Muscle layer of colon (tissue), 2 donors: ENCODE results near the gene PHAF1.

Experiments
- H3K27ac ChIP-seq: one replicate; pipeline ENCODE4 v1.7.0; 2013; ENCODE audit warnings: low read depth, mild to moderate bottlenecking, low read length, moderate library complexity
- H3K27me3 ChIP-seq, 2 donors: one replicate each; pipeline ENCODE4 v1.7.0; 2013; ENCODE audit warnings: low read length in 2 of 2, mild to moderate bottlenecking in 2 of 2; ENCODE audit not compliant: insufficient read depth in 2 of 2, control insufficient read depth in 1 of 2
- H3K36me3 ChIP-seq: one replicate; pipeline ENCODE4 v1.7.0; 2013; ENCODE audit warnings: mild to moderate bottlenecking, low read length; ENCODE audit not compliant: insufficient read depth
- H3K4me1 ChIP-seq: one replicate; pipeline ENCODE4 v1.7.0; 2013; ENCODE audit warnings: mild to moderate bottlenecking, low read length; ENCODE audit not compliant: insufficient read depth
- H3K4me3 ChIP-seq, 2 donors: one replicate each; pipeline ENCODE4 v1.7.0; 2013; ENCODE audit warnings: low read length in 2 of 2, low read depth in 1 of 2, mild to moderate bottlenecking in 1 of 2, moderate library complexity in 1 of 2
- H3K9ac ChIP-seq: one replicate; pipeline ENCODE4 v1.7.0; 2013; ENCODE audit warnings: low read length
- H3K9me3 ChIP-seq: one replicate; pipeline ENCODE4 v1.7.0; 2013; ENCODE audit warnings: mild to moderate bottlenecking, low read length
- donor health status: abdominal sarcoma.
- donor health status: Adenocarcinoma of cecum.

The PHAF1 gene

GRCh38 chr16:67157892-67158635, 48.3 kb downstream of the PHAF1 start:
- Histone ChIP-seq H3K27me3 (peaks cover 18 to 38% of the 10 kb centered on the region in 2 donors), H3K27ac (no peak overlapping the region), H3K4me3 (no peak overlapping the region), H3K9me3 (no peaks in the 10 kb centered on the region), H3K9ac (no peak overlapping the region), H3K4me1 (peaks cover 26% of the 10 kb centered on the region), H3K36me3 (no peaks in the 10 kb centered on the region)

- Histone ChIP-seq H3K36me3 (no peaks in the 10 kb centered on the region), H3K27ac (peak overlapping the region; percentile 75), H3K4me3 (peak overlapping the region; percentile 72 to 82), H3K27me3 (peaks cover 19 to 46% of the 10 kb centered on the region in 2 donors), H3K9ac (no peak overlapping the region), H3K4me1 (peaks cover 33% of the 10 kb centered on the region), H3K9me3 (no peaks in the 10 kb centered on the region)
Measured at GRCh38 chr16:67158637-67159600, 49.2 kb downstream of the PHAF1 start.

GRCh38 chr16:67161595-67162058, 51.9 kb downstream of the PHAF1 start:
- Histone ChIP-seq H3K9me3 (no peaks in the 10 kb centered on the region), H3K36me3 (no peaks in the 10 kb centered on the region), H3K4me3 (peak overlapping the region in 1 of 2 donors; percentile 82), H3K4me1 (peaks cover 40% of the 10 kb centered on the region), H3K27me3 (peaks cover 19 to 56% of the 10 kb centered on the region in 2 donors), H3K9ac (no peak overlapping the region), H3K27ac (no peak overlapping the region)

- Histone ChIP-seq H3K27me3 (peaks cover 19 to 56% of the 10 kb centered on the region in 2 donors), H3K36me3 (no peaks in the 10 kb centered on the region), H3K4me1 (peaks cover 40% of the 10 kb centered on the region), H3K9ac (no peak overlapping the region), H3K27ac (peak overlapping the region; percentile 34), H3K9me3 (no peaks in the 10 kb centered on the region), H3K4me3 (peak overlapping the region in 1 of 2 donors; percentile 49)
Measured at GRCh38 chr16:67162506-67163163, 52.9 kb downstream of the PHAF1 start.

- Histone ChIP-seq H3K27me3 (peaks cover 19 to 56% of the 10 kb centered on the region in 2 donors), H3K36me3 (no peaks in the 10 kb centered on the region), H3K27ac (peak overlapping the region; percentile 58), H3K9ac (no peak overlapping the region), H3K4me1 (peaks cover 40% of the 10 kb centered on the region), H3K4me3 (peak overlapping the region; percentile 38 to 49), H3K9me3 (no peaks in the 10 kb centered on the region)
Measured at GRCh38 chr16:67163164-67163998, 53.6 kb downstream of the PHAF1 start.

GRCh38 chr16:67163999-67164558, 54.3 kb downstream of the PHAF1 start:
- H3K9ac ChIP-seq, result no peak overlapping the region
- peaks cover 19 to 56% of the 10 kb centered on the region in 2 donors for H3K27me3 ChIP-seq
- H3K4me3 ChIP-seq, result peak overlapping the region; percentile 38 to 49
- H3K4me1 ChIP-seq, result peaks cover 47% of the 10 kb centered on the region
- no peaks in the 10 kb centered on the region for H3K36me3 ChIP-seq
- H3K9me3 ChIP-seq, result no peaks in the 10 kb centered on the region
- H3K27ac ChIP-seq, result peak overlapping the region; percentile 58

- peaks cover 19 to 56% of the 10 kb centered on the region in 2 donors for H3K27me3 ChIP-seq
- H3K4me3 ChIP-seq, result peak within 1 kb of the TSS; percentile 38 to 59
- H3K36me3 ChIP-seq, result no peaks in the 10 kb centered on the region
- H3K9ac ChIP-seq, result no peak within 1 kb of the TSS
- peak within 1 kb of the TSS; percentile 58 for H3K27ac ChIP-seq
- H3K9me3 ChIP-seq, result no peaks in the 10 kb centered on the region
- peaks cover 52% of the 10 kb centered on the region for H3K4me1 ChIP-seq
Measured at GRCh38 chr16:67164599-67165061, 54.9 kb downstream of the PHAF1 start, which contains the start of gene HSF4. Gene HSF4 (plus strand): TSS chr16:67164745. CDS start chr16:67164812, 67 bp downstream.

GRCh38 chr16:67165121-67166078, 55.7 kb downstream of the PHAF1 start:
- Histone ChIP-seq H3K9me3 (no peaks in the 10 kb centered on the region), H3K4me1 (peaks cover 57% of the 10 kb centered on the region), H3K36me3 (no peaks in the 10 kb centered on the region), H3K27ac (peak overlapping the region; percentile 58), H3K27me3 (peaks cover 19 to 55% of the 10 kb centered on the region in 2 donors), H3K4me3 (peak overlapping the region in 1 of 2 donors; percentile 59), H3K9ac (no peak overlapping the region)

GRCh38 chr16:67166110-67166547, 56.4 kb downstream of the PHAF1 start:
- Histone ChIP-seq H3K27me3 (peaks cover 16 to 48% of the 10 kb centered on the region in 2 donors), H3K9me3 (no peaks in the 10 kb centered on the region), H3K36me3 (no peaks in the 10 kb centered on the region), H3K4me3 (no peak overlapping the region), H3K27ac (peak overlapping the region; percentile 7), H3K9ac (no peak overlapping the region), H3K4me1 (peaks cover 57% of the 10 kb centered on the region)
